ENCODE results near the gene RBKS.
A peak's percentile ranks its signal among the peaks of the same experiment; 100 is the strongest.
"Not testable (repeated sequence)": the region's sequence is repeated elsewhere in the genome, so short reads cannot be mapped to it uniquely, and the experiment has no call there.

Gene RBKS

GRCh38 chr2:27762951-27763906 is 127.0 kb downstream of the RBKS start:
- no peak for DNase-seq (ENCODE audit: low spot score)

DNA sequence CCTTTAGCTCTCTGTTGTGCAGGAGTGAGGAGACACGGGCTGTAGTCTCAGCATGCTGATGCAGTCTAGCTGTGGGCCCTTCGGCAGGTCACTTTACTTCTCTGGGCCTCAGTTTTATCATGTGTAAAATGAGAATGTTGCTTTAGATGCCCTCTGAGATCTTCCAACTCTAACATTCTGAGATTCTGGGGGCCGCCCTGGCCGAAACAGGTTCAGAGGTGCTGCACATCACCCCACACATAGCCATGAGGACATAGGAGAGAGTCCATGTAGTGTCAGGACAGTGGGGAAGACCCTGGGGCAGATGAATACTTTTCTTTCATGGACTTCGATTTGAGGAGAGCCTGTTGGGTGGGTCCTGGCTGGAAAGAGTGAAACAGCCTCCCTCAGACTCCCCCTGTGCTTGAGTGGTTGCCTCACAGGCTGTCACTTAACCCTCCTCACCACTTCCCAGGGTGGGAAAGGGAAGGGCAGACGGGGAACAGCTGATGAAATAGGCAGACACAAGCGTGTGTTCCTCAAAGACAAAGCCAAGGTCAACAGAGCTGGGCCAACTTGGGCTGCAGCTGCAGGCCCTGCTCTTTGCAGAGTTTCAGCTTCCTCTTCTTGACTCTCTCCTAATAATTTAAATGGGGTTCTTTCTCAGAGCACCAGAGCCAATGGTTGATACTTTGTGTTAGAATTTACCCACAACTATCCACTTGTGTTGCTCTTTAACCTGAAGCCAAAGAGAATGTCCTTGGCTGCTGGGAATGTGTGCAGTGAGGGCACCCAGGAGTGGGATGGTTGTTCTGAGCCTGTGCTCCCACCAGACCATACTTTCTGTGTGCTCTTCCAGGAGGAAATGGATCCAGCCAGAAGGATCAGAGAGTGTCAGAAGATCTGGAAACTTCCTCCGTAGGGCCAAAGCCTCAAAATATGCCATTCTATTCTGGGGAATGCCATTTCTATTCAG is 133.4 kb downstream of the RBKS start:
- DNase-seq (ENCODE audit: low spot score) = no peak

DNA sequence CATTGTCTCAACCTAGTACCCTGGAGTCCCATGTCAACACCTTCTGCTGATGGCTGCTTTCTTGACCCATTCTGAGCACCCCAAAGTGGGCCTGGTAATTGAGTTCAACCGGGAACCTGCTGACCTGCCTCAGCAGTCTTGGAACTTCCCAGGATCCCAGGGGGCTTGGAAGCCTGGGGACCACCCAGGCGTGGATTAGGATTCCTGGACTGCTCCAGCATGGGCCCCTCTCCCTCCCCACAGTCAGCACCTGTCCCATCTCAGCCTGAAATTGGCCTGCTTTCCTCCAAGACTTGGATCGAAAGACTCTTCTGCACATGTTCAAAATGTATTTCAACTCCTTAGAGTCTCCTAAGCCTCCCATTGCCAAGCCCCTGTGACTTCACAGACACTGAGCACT is 134.1 kb downstream of the RBKS start:
- DNase-seq (ENCODE audit: low spot score) = no peak

DNA sequence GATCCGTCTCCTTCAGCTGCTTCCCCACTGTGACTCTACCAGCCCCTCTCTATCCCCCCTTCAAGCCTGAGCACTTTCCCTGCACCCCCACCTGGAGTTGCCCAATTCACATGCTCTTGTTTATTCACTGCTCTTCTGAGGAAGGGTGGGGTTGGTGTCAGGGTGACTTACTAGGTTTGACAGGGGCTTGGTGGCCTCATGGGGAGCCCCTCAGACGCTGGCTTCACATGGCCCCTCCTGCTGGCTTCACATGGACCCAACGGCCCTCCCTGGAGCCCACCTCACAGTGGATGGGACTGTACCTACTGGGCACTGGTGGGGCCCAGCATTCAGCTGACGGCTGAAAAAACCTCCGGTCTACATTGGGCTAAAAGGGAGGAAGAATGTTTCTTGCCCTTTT is 135.4 kb downstream of the RBKS start:
- no peak for DNase-seq (ENCODE audit: low spot score)

GRCh38 chr2:27754138-27754588 is 136.0 kb downstream of the RBKS start:
- peak; percentile 82 for DNase-seq (ENCODE audit: low spot score)

GRCh38 chr2:27752551-27753237 is 137.5 kb downstream of the RBKS start:
- DNase-seq (ENCODE audit: low spot score) = no peak

- no peak for DNase-seq (ENCODE audit: low spot score)
Observed at GRCh38 chr2:27751377-27751776, 138.8 kb downstream of the RBKS start.

DNA sequence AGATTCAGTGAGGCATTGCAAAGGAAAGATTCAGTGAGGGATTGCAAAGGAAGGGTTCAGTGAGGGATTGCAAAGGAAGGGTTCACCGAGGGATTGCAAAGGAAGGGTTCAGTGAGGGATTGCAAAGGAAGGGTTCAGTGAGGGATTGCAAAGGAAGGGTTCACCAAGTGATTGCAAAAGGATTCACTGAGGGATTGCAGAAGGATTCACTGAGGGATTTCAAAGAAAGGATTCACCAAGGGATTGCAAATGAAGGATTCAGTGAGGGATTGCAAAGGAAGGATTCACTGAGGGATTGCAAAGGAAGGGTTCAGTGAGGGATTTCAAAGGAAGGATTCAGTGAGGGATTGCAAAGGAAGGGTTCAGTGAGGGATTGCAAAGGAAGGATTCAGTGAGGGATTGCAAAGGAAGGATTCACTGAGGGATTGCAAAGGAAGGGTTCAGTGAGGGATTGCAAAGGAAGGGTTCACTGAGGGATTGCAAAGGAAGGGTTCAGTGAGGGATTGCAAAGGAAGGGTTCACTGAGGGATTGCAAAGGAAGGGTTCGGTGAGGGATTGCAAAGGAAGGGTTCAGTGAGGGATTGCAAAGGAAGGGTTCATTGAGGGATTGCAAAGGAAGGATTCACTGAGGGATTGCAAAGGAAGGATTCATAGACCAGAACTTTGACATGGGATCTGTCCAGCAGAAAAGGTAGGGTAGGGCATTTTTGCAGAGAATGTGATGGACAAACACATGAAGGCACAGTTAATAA is 141.2 kb downstream of the RBKS start:
- not testable (repeated sequence) for DNase-seq (ENCODE audit: low spot score)

DNA sequence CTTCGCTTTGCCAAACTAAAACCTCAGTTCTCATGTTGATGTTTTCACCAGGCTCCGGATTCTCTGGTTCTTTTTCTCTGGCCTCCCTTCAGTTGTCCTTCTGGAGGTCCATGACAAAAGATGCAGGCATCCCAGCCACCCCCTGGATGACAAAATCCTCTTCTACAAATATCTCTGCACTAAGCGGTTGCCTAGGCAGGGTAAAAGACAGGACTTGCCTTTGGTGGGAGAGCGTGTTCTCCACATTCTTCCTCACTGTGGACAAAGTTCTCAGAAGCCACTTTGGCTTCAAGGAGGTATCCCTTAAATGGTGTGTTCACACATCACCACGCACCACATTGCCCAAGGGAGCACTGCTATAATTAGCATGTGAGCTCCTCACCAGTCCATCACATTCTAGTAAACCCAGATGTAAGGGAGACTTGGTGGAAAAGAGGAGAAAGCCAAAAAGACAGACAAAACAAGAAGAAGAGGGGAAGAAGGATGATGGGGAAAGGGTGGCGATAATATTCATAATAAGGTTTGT is 142.3 kb downstream of the RBKS start:
- no peak for DNase-seq (ENCODE audit: low spot score)

DNA sequence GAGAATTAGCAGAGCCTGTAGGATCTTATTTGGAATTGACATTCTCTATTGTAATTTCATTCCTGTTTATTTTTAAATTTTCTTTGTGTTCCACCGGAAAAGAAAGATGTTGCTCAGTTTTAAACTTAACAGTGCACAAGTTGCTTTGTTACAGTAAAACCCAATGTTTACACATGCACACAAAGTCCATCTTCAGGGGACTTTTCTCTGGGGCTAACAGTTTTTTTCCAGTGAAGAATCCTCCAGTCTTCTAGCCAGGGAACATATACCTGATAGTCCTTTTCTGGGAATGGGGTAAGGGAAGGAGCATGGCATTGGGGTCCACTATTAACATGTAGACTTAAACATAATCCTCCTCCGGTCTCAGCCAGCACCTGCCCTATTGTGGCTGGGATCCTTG is 143.9 kb downstream of the RBKS start:
- DNase-seq (ENCODE audit: low spot score) = no peak

GRCh38 chr2:27745494-27745893 is 144.7 kb downstream of the RBKS start:
- DNase-seq (ENCODE audit: low spot score) = not testable (repeated sequence)

DNA sequence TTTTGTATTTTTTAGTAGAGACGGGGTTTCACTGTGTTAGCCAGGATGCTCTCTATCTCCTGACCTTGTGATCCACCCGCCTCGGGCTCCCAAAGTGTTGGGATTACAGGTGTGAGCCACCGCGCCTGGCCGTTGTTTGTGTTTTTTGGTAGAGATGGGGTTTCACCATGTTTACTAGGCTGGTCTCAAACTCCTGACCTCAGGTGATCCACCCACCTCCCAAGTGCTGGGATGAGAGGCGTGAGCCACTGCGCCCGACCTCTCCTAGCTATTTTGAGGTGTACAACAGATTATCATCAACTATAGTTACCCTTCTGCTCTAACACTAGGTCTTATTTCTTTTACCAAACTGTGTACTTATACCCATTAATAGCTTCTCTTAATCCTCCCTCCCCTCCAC is 147.6 kb downstream of the RBKS start:
- no peak for DNase-seq (ENCODE audit: low spot score)

- DNase-seq (ENCODE audit: low spot score) = no peak
Observed at GRCh38 chr2:27741673-27742072, 148.5 kb downstream of the RBKS start.

GRCh38 chr2:27739058-27739373 is 151.2 kb downstream of the RBKS start:
- no peak for DNase-seq (ENCODE audit: low spot score)

DNA sequence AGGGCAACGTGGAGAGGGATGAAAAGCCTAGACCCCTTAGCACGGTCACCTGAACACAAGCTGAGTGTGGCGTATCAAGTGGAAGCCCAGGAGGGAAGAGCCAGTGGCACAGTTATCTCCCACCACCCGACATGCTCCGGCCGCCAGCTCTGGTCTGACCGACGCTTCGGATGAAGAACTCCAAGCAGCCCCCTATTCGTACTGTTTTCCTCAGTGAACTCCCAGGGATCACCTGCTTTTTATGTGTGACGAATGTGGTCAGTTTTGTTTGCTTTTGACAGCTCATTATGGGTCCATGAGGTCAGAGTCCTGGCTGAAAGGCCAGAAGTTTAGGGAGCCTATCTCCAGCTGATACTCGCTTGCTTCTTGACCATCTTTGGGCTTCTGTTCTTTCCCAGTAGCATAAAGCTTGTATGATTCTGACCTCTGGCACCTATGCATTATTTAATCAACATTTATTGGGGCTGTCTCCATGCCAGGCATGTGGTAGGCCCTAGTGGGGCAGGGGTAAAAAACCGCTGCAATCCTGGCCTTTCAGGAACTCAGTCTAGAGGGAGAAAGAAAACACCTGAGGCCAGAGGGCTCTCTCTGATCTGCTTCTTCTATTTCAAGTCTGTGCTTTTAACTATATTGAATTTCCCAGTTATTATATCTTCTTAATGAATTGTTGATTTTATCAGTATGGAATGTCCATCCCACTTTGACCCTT is 151.7 kb downstream of the RBKS start:
- DNase-seq (ENCODE audit: low spot score) = no peak

GRCh38 chr2:27737676-27738348 is 152.4 kb downstream of the RBKS start:
- no peak for DNase-seq (ENCODE audit: low spot score)

- DNase-seq (ENCODE audit: low spot score) = no peak
Observed at GRCh38 chr2:27736890-27737204, 153.3 kb downstream of the RBKS start.

DNA sequence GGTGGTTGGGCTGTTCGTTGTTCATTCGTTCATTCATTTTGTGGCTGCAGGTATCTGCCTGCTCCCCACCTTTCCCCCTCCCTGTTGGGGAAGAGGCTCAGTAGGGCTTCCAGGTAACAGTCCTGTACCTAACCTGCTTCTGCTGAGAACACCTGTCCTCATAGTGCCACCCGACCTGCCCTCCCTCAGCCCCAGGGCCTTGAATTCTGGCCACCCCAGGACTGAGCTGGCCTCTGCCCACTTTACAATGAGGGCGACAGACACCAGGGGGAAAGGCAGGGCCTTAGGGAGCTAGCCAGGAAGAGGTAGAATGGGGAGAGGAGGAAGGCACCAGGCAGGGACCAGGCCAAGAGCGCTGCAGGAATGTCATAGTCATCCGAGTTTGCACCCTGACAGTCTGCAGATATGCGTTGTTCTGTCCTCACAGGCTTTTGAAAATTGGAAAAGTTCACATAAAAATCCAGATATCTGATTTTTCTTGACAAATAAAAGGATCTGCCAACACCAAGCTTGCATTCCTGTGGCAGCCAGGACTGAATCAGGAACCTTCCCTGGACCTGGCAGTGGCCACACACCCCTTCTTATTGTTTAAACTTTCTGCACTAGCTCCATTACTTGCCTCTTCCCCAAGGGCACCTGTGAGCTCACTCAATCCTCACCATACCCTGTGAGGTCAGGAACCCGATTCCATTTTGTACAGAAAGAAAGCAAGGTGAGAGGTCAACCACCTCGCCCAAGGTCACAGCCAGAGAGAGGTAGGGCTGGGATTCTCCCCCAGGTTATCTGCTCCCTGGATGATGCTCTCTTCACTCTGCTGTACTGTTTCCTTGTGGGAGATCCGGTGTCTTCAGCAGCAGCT is 153.9 kb downstream of the RBKS start:
- no peak for DNase-seq (ENCODE audit: low spot score)

GRCh38 chr2:27735263-27735904 is 154.8 kb downstream of the RBKS start:
- no peak for DNase-seq (ENCODE audit: low spot score)

All from D341Med (cell line).